GM19043 (cell line): ENCODE results near the gene S100A11.

Source experiments
- ATAC-seq: cut with Tn5 transposase; IDR thresholded peaks from one replicate; pipeline ENCODE4 v1.9.1; 2021; ENCODE audit warnings: low read depth; ENCODE audit not compliant: unreplicated experiment

S100A11 gene

GRCh38 chr1:152003846-152004442, 32.9 kb downstream of the S100A11 start:
- no peak for ATAC-seq

GRCh38 chr1:152002960-152003359, 33.8 kb downstream of the S100A11 start:
- no peak for ATAC-seq

- no peak for ATAC-seq
Observed at GRCh38 chr1:152001631-152002584, 34.9 kb downstream of the S100A11 start.

- no peak for ATAC-seq
Observed at GRCh38 chr1:152000964-152001630, 35.7 kb downstream of the S100A11 start.

- ATAC-seq: no peak
Observed at GRCh38 chr1:151998611-151999362, 38.0 kb downstream of the S100A11 start.

- ATAC-seq: no peak
Observed at GRCh38 chr1:151997284-151997570, 39.6 kb downstream of the S100A11 start.

GRCh38 chr1:151995774-151996173, 41.0 kb downstream of the S100A11 start:
- no peak for ATAC-seq

- no peak for ATAC-seq
Observed at GRCh38 chr1:151994956-151995355, 41.8 kb downstream of the S100A11 start.

GRCh38 chr1:151993734-151994496, 42.9 kb downstream of the S100A11 start, which contains the start of gene S100A10:
S100A10 (minus strand) TSS chr1:151993859; CDS start chr1:151986230, 7,629 bp downstream.
- no peak for ATAC-seq

- no peak for ATAC-seq
Observed at GRCh38 chr1:151993084-151993733, 43.6 kb downstream of the S100A11 start.

- ATAC-seq: no peak
Observed at GRCh38 chr1:151992303-151993083, 44.3 kb downstream of the S100A11 start.

GRCh38 chr1:151991663-151992302, 45.0 kb downstream of the S100A11 start:
- ATAC-seq: no peak

GRCh38 chr1:151990856-151991198, 46.0 kb downstream of the S100A11 start:
- ATAC-seq: no peak

GRCh38 chr1:151990058-151990855, 46.5 kb downstream of the S100A11 start:
- ATAC-seq: no peak

GRCh38 chr1:151989211-151989862, 47.5 kb downstream of the S100A11 start:
- ATAC-seq: no peak

GRCh38 chr1:151988405-151988923, 48.3 kb downstream of the S100A11 start:
- no peak for ATAC-seq
